H1 (cell line): ENCODE results near the gene DEK. TPM values are rescaled to one million over a fixed set of nuclear protein-coding genes. Genes with fewer than 3 reads are reported as not detected.

Experiments used
- CTCF ChIA-PET: fragments of 300-600 bp; sonication (Branson Sonifier 250); formaldehyde crosslinking; loops from one replicate; lab custom pipeline; 2021; ENCODE audit not compliant: partially characterized antibody; lab: Charles Lee
- POLR2A ChIA-PET: fragments of 300-600 bp; sonication (Branson Sonifier 250); formaldehyde crosslinking; loops from one replicate; lab custom pipeline; 2021; ENCODE audit warnings: inconsistent platforms; ENCODE audit not compliant: partially characterized antibody; lab: Charles Lee
- DNase-seq, 2 experiments: peaks; one replicate each; pipeline versions ENCODE4 v3.0.0 to v3.0.0-alpha.2; 2010 to 2022; ENCODE audit warnings: low spot score in 2 of 2, low read depth in 1 of 2, mixed read lengths in 1 of 2
- FAIRE-seq: peaks from 2 replicates; lab custom pipeline; 2011; peaks lifted over from hg19 to GRCh38; lab: Jason Lieb, UNC
- H2AFZ ChIP-seq: 2 replicates; pipeline ENCODE4 v1.8.1; 2012; ENCODE audit warnings: low read length, inconsistent platforms
- H2AK5ac ChIP-seq: 2 replicates; pipeline ENCODE4 v1.6.1; 2013; ENCODE audit warnings: low read depth, low read length
- H2BK120ac ChIP-seq: replicated peaks from 2 replicates; pipeline ENCODE3; 2013; ENCODE audit warnings: low read depth, low read length, inconsistent platforms
- H2BK12ac ChIP-seq: 2 replicates; pipeline ENCODE4 v1.6.1; 2013; ENCODE audit warnings: low read depth, low read length
- H2BK15ac ChIP-seq: 2 replicates; pipeline ENCODE4 v1.6.1; 2013; ENCODE audit warnings: low read length
- H2BK20ac ChIP-seq: 2 replicates; pipeline ENCODE4 v1.6.1; 2013; ENCODE audit warnings: low read length
- H2BK5ac ChIP-seq: 2 replicates; pipeline ENCODE4 v1.6.1; 2013; ENCODE audit warnings: low read depth, low read length
- H3K14ac ChIP-seq: 2 replicates; pipeline ENCODE4 v1.6.1; 2013; ENCODE audit warnings: inconsistent platforms; ENCODE audit not compliant: insufficient read length
- H3K18ac ChIP-seq: 2 replicates; pipeline ENCODE4 v1.6.1; 2013; ENCODE audit warnings: low read length; ENCODE audit errors: extremely low read depth
- H3K23ac ChIP-seq: 2 replicates; pipeline ENCODE4 v1.6.1; 2013; ENCODE audit warnings: inconsistent platforms; ENCODE audit not compliant: insufficient read length
- H3K23me2 ChIP-seq: 2 replicates; pipeline ENCODE4 v1.6.1; 2013; ENCODE audit warnings: low read depth, low read length
- H3K27ac ChIP-seq: 2 replicates; pipeline ENCODE4 v1.6.1; 2011; ENCODE audit warnings: low read depth, low read length, inconsistent platforms
- H3K27me3 ChIP-seq, 4 experiments: replicated peaks in 1 of 4; 1 replicate in 1 of 4; 2 replicates in 3 of 4; pipeline versions ENCODE4 v1.6.1 to v1.8.1; 2011 to 2013; ENCODE audit warnings: low read length in 3 of 4, mild to moderate bottlenecking in 3 of 4, inconsistent platforms in 2 of 4, mixed read lengths in 2 of 4, moderate library complexity in 1 of 4; ENCODE audit not compliant: control insufficient read depth in 3 of 4, insufficient read depth in 3 of 4; ENCODE audit errors: extremely low read depth in 1 of 4
- H3K36me3 ChIP-seq, 4 experiments: 2 replicates each; pipeline versions ENCODE4 v1.6.1 to v1.8.1; 2011 to 2013; ENCODE audit warnings: mild to moderate bottlenecking in 4 of 4, low read length in 3 of 4, moderate library complexity in 2 of 4, control low read depth in 1 of 4, inconsistent platforms in 1 of 4; ENCODE audit not compliant: insufficient read depth in 4 of 4, control insufficient read depth in 2 of 4
- H3K4ac ChIP-seq: replicated peaks from 2 replicates; pipeline ENCODE3; 2013; ENCODE audit warnings: low read length, low read depth, mixed read lengths, inconsistent platforms; ENCODE audit not compliant: insufficient read length
- H3K4me1 ChIP-seq, 4 experiments: replicated peaks in 1 of 4; 1 replicate in 1 of 4; 2 replicates in 3 of 4; pipeline versions ENCODE4 v1.6.1 to v1.8.1; 2011 to 2013; ENCODE audit warnings: low read length in 3 of 4, inconsistent platforms in 2 of 4, mixed read lengths in 1 of 4; ENCODE audit not compliant: insufficient read depth in 4 of 4, control insufficient read depth in 3 of 4
- H3K4me2 ChIP-seq, 2 experiments: 2 replicates each; pipeline versions ENCODE4 v1.6.1 to v1.8.1; 2011 to 2013; ENCODE audit warnings: low read depth in 2 of 2, low read length in 2 of 2, control low read depth in 1 of 2, inconsistent platforms in 1 of 2, mild to moderate bottlenecking in 1 of 2; ENCODE audit not compliant: insufficient read depth in 1 of 2
- H3K4me3 ChIP-seq, 4 experiments: fragments of 200-600, 300-600 bp in 1 of 4; sonication (generic), shearing (Covaris generic), sonication (Bioruptor Twin) in 1 of 4; 2 replicates each; pipeline versions ENCODE4 v1.5.1 to v1.8.1; 2011 to 2016; ENCODE audit warnings: low read length in 4 of 4, low read depth in 3 of 4, control low read depth in 2 of 4, inconsistent platforms in 2 of 4, mild to moderate bottlenecking in 2 of 4, mixed read lengths in 1 of 4, moderate library complexity in 1 of 4; ENCODE audit not compliant: insufficient read depth in 2 of 4; ENCODE audit errors: extremely low read depth in 1 of 4
- H3K56ac ChIP-seq: replicated peaks from 2 replicates; pipeline ENCODE3; 2013; ENCODE audit warnings: low read depth, mild to moderate bottlenecking, mixed read lengths, low read length, inconsistent platforms; ENCODE audit not compliant: insufficient read length
- H3K79me1 ChIP-seq: 2 replicates; pipeline ENCODE4 v1.6.1; 2013; ENCODE audit warnings: low read depth, low read length, control low read depth
- H3K79me2 ChIP-seq, 2 experiments: 2 replicates each; pipeline versions ENCODE4 v1.6.1 to v1.8.1; 2012 to 2013; ENCODE audit warnings: low read length in 2 of 2, mild to moderate bottlenecking in 2 of 2, inconsistent platforms in 1 of 2; ENCODE audit not compliant: insufficient read depth in 2 of 2, control insufficient read depth in 1 of 2
- H3K9ac ChIP-seq, 4 experiments: replicated peaks in 1 of 4; 1 replicate in 1 of 4; 2 replicates in 3 of 4; pipeline versions ENCODE4 v1.6.1 to v1.8.1; 2011 to 2013; ENCODE audit warnings: low read depth in 3 of 4, low read length in 3 of 4, control low read depth in 2 of 4, mild to moderate bottlenecking in 2 of 4, moderate library complexity in 2 of 4, inconsistent platforms in 1 of 4; ENCODE audit errors: extremely low read depth in 1 of 4
- H3K9me3 ChIP-seq, 2 experiments: 2 replicates each; pipeline versions ENCODE4 v1.6.1 to v1.8.1; 2012 to 2013; ENCODE audit warnings: mild to moderate bottlenecking in 2 of 2, moderate library complexity in 2 of 2, control low read depth in 1 of 2, inconsistent platforms in 1 of 2, low read depth in 1 of 2, low read length in 1 of 2, mixed read lengths in 1 of 2; ENCODE audit not compliant: insufficient read depth in 2 of 2
- H4K20me1 ChIP-seq, 2 experiments: replicated peaks in 1 of 2; 2 replicates each; pipeline versions ENCODE3 to v1.8.1; 2011 to 2013; ENCODE audit warnings: inconsistent platforms in 2 of 2, low read length in 2 of 2, mild to moderate bottlenecking in 1 of 2; ENCODE audit not compliant: insufficient read depth in 2 of 2, control insufficient read depth in 1 of 2
- H4K5ac ChIP-seq: 2 replicates; pipeline ENCODE4 v1.6.1; 2013; ENCODE audit warnings: low read length, low read depth, mixed read lengths, inconsistent platforms; ENCODE audit not compliant: insufficient read length
- H4K8ac ChIP-seq: 2 replicates; pipeline ENCODE4 v1.8.0; 2013; ENCODE audit warnings: mild to moderate bottlenecking, moderate library complexity, low read length, inconsistent platforms; ENCODE audit not compliant: insufficient read depth; ENCODE audit errors: extremely low read depth
- H4K91ac ChIP-seq: replicated peaks from 2 replicates; pipeline ENCODE3; 2013; ENCODE audit warnings: low read length, mixed read lengths, inconsistent platforms; ENCODE audit not compliant: insufficient read length
- CHD2 ChIP-seq: IDR thresholded peaks from 2 replicates; pipeline ENCODE4 v1.6.1; 2012; ENCODE audit warnings: low read length, improper control_type of control experiment
- FOSL1 ChIP-seq: IDR thresholded peaks from 2 replicates; pipeline ENCODE4 v1.6.1; 2011; ENCODE audit warnings: mild to moderate bottlenecking, low read depth, low read length, moderate library complexity; ENCODE audit not compliant: insufficient read depth
- KDM4A ChIP-seq: IDR thresholded peaks from one replicate; pipeline ENCODE4 v1.7.1; 2012; ENCODE audit warnings: low read depth, mild to moderate bottlenecking, moderate library complexity, low read length, inconsistent platforms; ENCODE audit not compliant: severe bottlenecking
- WGBS, 2 experiments: shearing (Covaris generic) in 1 of 2; methylation state at CpG; one replicate each; pipeline versions ENCODE4 v1.1.6 to v1.1.7; 2013 to 2015; ENCODE audit warnings: low lambda C conversion rate in 2 of 2, mixed read lengths in 2 of 2, inconsistent platforms in 1 of 2, low coverage in 1 of 2, missing lambda C conversion rate in 1 of 2; ENCODE audit not compliant: insufficient replicate concordance in 2 of 2, insufficient coverage in 1 of 2, insufficient read length in 1 of 2; ENCODE audit errors: extremely low coverage in 1 of 2, missing lambda C conversion rate in 1 of 2; 5-methylcytosine and 5-hydroxymethylcytosine counted together
- polyA plus RNA-seq, 7 experiments: library from polyadenylated mRNA; depleted of rRNA in 3 of 7; stranded (reverse) in 5 of 7; unstranded in 2 of 7; fragments of >200 nt in 5 of 7; fragments of 200-250 nt in 2 of 7; gene quantifications; 1 replicate in 5 of 7; 2 replicates in 1 of 7; 4 replicates in 1 of 7; pipeline versions ENCODE4 v1.2.1 to v1.2.3, GENCODE V29; 2011 to 2013; ENCODE audit warnings: missing spikeins in 2 of 7, mixed read lengths in 2 of 7
- total RNA-seq: library from RNA; stranded (reverse); fragmentation: NEBNext Ultra II Directional; extraction: Animal tissue kit (Norgen Biotek cat#: 25700); gene quantifications from 2 replicates; pipeline ENCODE4 v1.2.1, GENCODE V29; 2021

The DEK gene
- total and polyA plus RNA-seq, 2 of the 8 experiments (the other 6 are each of a cell fraction or from before 2014, with no cell fraction given), result 40.0 to 228 TPM

DNA sequence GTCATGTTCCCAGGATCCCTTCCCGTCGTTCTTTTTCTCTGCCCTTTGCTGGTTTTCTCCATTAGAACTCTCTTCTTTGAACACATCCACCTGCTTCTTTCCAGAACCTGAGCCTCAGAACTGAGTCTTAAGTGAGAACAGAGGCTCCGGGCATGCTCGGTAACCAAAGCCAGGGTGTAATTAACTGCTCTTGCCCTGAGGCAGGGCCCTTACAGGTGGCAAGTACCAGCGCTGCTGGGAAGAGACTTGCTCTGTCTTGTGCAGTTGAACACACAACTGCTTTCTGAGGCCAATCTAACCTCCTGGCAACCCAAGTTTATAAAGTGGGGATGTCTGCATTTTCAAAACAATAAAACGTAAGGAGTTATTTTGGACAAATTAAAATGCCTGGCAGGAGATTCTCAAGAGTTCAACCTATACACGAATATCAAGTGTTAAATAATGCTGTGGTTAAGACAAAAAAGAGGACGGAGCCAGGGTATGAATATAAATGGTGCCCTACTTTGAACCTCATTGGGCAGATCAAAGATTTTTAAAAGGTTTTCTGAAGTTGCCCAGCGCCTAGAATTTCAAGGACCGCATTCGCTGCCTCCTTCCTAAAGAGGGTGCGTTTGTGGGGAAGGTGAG, 12.4 kb upstream of the DEK start:
- Histone ChIP-seq H3K79me1 (no peaks in the 10 kb centered on the region), H3K79me2 (no peaks in the 10 kb centered on the region), H3K4me2 (peak overlapping the region; percentile 73 to 82), H3K23me2 (peaks cover 4% of the 10 kb centered on the region; the same call in 1 of the 2 replicates), H2BK15ac (no peak overlapping the region), H2BK5ac (no peak overlapping the region), H3K36me3 (no peaks in the 10 kb centered on the region), H2AK5ac (no peak overlapping the region), H4K20me1 (no peaks in the 10 kb centered on the region), H3K4me3 (peak overlapping the region; percentile 34 to 69 (median 56)), H3K27ac (no peak overlapping the region), H3K9ac (peak overlapping the region in 1 of 4 experiments; percentile 5; a peak in 1 of 7 replicates), H3K23ac (no peak overlapping the region), H3K4ac (no peak overlapping the region), H2BK20ac (no peak overlapping the region), H2BK12ac (no peak overlapping the region), H2AFZ (no peak overlapping the region), H4K91ac (no peak overlapping the region), H2BK120ac (no peak overlapping the region), H3K4me1 (peaks cover 0 to 3% (median 1%) of the 10 kb centered on the region in 4 experiments; a peak in 3 of 7 replicates), H3K18ac (no peak overlapping the region), H3K14ac (no peak overlapping the region), H3K9me3 (no peaks in the 10 kb centered on the region), H3K27me3 (peaks cover 5 to 28% (median 21%) of the 10 kb centered on the region in 4 experiments), H3K56ac (no peak overlapping the region), H4K8ac (no peak overlapping the region), H4K5ac (no peak overlapping the region)
- 21% methylated on average over 12 of the region's 12 CpGs; no CpG with 5 or more reads in 1 of the 2 experiments for WGBS, 2 experiments
- ChIA-PET POLR2A (interaction anchor here (1.1 to 1.5 kb wide), 4 partner anchors 9 to 57 kb away, joined by 3 to 7 read pairs (median 4); partner anchors contain the start of gene DEK), CTCF (interaction anchor here (1.0 to 1.4 kb wide), 2 partner anchors 8 to 26 kb away, joined by 3 read pairs; no protein-coding TSS in a partner anchor)
- FAIRE-seq (no peak), DNase-seq (no peak)
- TF ChIP-seq FOSL1, result no peak
- TF ChIP-seq CHD2, result no peak
- TF ChIP-seq KDM4A, result no peak
